NCI-H2107 treated with DMSO at 0.1 percent for 48 hours (cell line): ENCODE results near the gene PLEKHJ1.

ENCODE experiments used
- DNase-seq: peaks from one replicate; lab custom pipeline; 2025; ENCODE audit not compliant: unreplicated experiment; lab: John Stamatoyannopoulos, UW

PLEKHJ1 gene

DNA sequence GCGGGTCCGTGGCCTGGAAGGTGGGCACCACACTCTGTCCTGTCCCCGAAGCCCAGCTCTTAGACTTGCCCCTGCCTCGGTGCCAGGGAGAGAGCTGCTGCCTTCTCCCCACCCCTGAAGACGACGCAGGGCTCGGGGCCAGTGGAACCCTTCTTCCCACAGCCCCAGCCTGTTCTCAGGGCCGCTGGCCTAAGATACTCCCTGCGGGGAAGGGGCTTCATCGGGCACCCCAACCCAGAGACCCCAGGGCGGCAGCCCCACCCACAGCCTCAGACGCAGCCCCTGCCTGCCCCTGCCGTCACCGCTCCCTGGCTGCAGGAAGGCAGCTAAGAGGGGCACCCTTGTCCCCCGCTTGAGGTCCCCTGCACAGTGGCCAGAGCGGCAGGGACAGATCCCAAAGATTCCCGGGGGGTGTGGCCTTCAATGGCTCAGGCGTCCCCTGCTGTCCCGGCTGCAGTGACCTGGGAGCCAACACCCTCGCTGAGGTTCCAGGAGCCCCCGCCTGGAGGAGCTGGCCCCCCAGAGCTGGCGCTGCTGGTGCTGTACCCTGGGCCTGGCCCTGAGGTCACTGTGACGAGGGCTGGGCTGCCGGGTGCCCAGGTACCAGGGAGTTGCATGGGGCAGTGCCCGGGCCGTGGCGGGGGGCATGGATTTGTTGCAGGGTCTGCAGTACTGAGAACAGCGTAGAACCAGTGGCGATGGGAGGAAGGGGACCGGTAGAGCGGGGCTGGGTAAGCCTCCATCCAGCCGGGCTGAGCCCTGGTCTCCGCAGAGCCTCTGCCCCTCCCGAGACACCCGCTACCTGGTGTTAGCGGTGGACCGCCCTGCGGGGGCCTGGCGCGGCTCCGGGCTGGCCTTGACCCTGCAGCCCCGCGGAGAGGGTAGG lies 14.0 kb upstream of the PLEKHJ1 start:
- DNase-seq: no peak

DNA sequence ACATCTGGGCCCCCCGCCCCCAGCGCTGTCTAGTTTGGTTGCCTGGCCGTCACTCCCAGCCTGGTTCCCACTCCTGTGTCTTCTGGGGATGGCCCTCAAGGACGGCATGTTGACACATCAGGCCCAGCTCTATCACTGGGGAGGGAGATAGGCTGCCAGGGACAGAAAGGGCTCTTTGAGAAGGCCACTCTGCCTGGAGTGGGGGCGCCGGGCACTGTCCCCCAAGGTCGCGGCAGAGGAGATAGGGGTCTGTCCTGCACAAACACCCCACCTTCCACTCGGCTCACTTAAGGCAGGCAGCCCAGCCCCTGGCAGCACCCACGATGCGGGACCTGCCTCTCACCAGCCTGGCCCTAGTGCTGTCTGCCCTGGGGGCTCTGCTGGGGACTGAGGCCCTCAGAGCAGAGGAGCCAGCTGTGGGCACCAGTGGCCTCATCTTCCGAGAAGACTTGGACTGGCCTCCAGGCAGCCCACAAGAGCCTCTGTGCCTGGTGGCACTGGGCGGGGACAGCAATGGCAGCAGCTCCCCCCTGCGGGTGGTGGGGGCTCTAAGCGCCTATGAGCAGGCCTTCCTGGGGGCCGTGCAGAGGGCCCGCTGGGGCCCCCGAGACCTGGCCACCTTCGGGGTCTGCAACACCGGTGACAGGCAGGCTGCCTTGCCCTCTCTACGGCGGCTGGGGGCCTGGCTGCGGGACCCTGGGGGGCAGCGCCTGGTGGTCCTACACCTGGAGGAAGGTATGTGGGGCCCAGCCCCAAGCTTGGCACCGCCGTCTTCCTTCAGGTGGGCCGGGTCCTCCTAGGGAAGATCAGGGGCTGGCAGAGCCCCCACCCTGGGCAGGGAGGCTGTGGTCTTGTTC lies 13.1 kb upstream of the PLEKHJ1 start, which contains the start of gene AMH:
TSS of gene AMH (plus strand) at position 314 of the 857 bp plus-strand sequence. CDS start at position 324, 10 bp downstream.
- DNase-seq: no peak

DNA sequence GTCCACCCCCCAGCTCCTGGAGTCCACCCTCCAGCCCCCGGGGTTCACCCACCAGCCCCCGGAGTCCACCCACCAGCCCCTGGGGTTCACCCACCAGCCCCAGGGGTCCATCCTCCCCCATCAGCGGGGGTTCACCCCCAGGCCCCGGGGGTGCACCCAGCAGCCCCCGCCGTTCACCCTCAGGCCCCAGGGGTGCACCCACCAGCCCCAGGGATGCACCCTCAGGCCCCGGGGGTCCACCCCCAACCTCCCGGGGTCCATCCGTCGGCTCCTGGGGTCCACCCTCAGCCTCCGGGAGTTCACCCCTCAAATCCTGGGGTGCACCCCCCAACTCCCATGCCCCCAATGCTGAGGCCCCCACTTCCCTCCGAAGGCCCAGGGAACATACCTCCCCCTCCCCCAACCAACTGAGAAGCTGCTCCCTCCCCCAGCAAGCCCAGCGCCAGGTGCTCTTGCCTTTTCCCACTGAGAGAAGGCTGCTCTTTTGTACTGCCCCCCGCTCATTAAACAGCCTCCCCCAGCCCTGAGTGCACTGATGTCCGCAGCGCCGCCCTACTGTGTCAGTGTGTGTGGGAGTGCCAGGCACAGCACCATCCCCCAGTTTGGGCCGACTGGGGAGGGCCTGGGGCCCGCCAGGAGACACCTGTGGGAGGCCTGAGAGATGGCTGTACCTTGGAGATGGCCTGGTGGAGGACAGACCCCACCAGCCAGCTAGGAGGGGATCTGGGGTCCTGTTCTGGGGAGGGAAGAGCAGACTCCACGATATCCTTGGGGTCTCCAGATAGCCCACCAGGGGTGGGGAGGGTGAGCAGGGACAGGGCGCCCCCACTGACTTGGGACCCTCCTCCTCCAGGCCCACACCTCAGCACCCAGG lies 12.2 kb upstream of the PLEKHJ1 start:
- DNase-seq: no peak

DNA sequence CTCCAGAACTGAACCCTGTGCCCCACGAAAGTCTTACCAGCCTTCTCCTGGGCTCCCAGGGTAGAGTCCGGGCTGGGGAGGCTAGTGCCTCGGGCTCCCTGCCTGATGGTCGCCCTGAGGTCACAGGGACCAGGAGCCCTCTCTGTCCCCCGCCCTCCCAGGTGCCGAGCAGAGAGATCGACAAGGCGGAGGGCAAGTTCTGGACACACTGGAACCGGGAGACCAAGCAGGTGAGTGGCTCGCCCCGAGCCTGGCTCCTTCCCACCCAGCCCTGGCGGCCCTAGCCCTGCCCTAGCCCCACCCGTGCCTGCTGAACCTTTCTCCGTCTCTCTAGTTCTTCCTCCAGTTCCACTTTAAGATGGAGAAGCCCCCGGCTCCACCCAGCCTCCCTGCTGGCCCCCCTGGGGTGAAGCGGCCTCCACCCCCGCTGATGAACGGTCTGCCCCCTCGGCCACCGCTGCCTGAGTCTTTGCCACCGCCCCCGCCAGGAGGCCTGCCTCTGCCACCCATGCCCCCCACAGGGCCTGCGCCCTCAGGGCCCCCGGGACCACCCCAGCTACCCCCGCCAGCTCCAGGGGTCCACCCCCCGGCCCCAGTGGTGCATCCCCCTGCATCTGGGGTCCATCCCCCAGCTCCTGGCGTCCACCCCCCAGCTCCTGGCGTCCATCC lies 11.4 kb upstream of the PLEKHJ1 start:
- DNase-seq: no peak

DNA sequence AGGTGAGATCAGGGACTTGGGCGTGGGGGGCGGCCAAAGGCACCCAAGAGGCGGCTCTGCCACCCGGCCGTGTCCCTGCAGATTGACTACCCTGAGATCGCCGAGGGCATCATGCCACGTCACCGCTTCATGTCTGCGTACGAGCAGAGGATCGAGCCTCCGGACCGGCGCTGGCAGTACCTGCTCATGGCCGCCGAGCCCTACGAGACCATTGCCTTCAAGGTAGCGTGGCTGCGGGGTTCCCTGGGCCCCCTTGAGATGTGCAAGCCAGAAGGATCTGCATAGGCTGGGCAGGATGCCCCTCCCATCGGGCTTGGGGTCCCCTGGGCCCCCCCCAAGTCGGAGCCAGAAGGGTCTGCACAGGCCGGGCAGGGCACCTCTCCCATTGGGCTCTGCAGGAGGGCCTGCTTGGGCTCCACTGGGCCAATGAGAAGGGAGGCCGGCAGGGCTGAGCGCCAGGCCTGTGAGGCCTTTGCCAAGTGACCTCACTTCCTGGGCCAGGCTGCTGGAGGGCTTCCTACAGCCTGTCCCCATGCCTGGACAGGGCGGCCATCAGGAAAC lies 10.8 kb upstream of the PLEKHJ1 start:
- no peak for DNase-seq

DNA sequence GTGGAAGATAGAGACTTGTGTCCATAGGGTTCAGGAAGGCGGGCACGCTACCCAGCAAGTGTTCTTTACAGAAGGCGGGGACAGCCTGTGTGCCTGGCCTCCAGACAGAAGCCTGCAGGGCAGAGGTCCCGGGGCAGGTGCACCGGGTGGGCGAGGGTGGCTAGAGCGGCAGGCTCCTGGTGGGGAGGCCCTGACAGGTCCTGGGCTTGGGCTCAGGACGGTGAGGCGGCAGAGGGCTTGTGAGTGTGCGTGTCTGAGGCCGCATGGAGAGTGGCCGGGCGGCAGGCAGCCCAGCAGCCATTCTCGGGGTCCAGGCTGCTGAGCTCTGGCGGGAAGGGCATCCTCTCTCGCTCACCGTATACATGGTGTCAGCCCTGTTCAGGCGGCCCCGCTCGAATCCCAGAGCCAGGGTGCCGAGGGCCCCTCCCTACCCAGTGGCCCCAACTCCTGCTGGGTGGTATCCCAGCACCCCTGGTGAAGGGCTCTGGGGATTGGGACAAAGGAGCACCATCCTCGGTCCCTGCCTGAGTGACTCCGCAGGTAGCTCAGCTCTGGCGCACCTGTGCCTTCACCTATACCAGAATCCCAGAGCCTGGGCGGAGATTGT lies 10.0 kb upstream of the PLEKHJ1 start:
- no peak for DNase-seq

DNA sequence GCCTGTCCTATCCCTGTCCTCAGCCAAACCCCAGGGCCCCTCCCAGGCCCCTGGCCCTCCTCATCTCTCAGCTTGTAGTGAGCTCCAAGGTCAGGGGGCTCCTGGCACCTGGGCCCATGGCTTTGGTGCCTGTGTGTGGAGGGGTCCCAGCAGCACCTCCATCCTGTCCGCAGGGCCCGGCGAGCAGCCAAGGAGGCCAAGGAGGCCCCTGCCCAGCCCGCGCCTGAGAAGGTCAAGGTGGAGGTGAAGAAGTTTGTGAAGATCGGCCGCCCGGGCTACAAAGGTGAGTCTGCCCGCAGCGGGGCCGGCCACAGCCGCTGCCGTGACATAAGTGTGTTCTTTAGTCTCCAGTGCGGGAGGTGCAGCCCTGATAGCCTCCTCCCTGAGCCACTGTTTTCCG lies 9.1 kb upstream of the PLEKHJ1 start:
- no peak for DNase-seq

DNA sequence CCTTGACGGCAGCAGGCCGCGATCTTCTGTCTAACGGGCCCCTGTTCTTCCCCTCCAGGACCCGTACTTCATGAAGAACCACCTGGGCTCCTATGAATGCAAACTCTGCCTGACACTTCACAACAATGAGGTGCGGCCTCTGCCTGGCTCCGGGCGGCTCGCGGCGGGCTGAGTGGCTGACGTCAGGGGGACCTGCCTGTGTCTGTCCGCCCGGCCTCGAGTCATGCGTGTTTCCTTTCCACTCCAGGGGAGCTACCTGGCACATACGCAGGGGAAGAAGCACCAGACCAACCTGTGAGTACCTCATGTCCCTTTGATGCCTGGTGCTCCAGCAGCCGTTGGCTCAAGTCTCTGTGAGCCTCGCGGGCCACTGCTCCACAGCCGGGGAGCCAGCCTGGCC lies 8.4 kb upstream of the PLEKHJ1 start:
- peak; percentile 39 for DNase-seq

DNA sequence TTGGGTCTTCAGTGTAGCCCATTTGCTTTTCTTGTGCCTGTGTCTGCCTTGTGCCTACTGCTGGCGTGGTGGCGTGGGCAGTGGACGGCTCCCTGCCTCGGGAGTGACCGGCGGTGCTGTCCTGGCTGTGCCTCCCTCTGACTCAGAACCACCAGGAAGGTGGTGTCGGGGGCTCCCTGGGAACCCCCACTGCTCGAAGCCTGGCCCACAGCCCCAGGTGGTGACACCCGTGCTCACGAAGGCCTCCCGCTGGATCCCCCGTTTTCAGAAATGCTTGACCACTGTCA lies 7.9 kb upstream of the PLEKHJ1 start:
- no peak for DNase-seq

DNA sequence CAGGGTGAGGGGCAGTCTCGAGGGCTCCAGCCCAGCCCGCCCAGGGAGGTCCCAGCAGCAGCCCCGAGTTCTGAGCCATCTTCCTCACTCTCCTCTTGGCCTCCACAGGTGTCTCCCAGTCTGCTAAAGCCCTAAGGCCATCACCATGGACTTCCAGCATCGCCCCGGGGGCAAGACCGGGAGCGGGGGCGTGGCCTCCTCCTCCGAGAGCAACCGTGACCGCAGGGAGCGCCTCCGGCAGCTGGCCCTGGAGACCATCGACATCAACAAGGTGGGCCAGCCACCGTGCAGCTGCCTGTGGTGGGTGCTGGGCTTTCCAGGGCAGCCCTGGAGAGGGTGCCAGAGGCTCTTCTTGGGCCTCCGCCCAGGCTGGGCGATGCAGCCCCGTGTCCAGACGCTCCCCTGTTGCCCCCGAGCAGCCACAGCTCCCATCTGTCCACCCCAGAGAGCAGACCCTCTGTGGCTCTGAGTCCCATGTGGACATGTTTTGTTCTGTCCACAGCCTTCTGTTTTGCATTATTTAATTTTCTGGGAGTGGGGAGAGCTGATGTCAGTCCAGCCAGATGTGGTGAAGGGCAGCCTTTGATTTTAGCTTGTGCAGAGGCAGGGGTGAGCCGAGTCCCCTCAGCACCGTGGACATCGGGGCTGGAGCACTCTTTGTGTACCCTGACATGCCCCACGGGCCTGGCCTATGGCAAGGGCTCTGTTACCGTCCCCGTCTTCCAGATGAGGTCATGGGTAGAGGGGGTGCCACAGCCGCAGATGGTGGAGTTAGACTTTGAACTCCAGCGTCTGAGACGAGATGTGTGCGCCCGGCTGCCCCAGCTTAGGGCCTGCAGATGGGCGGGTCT lies 7.4 kb upstream of the PLEKHJ1 start:
- DNase-seq: peak; percentile 32

DNA sequence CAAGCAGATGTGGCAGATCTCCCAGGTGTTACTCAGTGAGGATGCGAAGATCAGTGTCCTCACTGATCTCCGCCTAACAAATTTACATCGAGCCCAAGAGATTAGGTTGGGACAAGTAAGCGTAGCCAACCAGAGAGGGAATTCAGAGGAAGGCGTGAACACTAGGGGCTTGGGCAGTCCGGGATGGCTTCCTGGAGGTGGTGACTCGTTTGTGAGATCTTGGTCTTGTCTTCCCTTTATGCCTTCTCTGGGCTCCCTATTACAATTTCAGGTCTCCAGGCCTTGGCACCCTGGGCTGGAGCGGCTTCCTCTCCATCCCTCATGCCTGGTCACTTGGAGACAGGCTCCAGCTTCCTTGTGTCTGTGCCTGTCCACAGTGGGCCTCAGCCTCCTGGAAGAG lies 6.7 kb upstream of the PLEKHJ1 start:
- DNase-seq: no peak

DNA sequence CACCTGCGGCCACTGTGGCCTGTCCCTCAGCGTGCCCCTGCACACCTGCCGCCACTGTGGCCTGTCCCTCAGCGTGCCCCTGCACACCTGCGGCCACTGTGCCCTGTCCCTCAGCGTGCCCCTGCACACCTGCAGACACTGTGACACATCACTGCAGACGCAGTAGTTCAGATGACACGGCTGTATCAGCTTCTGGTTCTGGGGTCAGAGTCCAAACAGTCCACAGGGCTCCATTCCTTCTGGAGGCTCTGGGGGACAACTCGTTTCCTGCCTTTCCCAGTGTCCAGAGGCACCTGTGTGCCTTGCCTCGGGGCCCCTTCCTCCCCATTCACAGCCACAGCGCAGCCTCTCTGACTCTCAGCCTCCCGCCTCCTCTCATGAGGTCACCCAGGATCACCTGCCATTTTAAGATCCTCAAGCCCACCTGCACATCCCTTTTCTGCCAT lies 6.0 kb upstream of the PLEKHJ1 start:
- no peak for DNase-seq

DNA sequence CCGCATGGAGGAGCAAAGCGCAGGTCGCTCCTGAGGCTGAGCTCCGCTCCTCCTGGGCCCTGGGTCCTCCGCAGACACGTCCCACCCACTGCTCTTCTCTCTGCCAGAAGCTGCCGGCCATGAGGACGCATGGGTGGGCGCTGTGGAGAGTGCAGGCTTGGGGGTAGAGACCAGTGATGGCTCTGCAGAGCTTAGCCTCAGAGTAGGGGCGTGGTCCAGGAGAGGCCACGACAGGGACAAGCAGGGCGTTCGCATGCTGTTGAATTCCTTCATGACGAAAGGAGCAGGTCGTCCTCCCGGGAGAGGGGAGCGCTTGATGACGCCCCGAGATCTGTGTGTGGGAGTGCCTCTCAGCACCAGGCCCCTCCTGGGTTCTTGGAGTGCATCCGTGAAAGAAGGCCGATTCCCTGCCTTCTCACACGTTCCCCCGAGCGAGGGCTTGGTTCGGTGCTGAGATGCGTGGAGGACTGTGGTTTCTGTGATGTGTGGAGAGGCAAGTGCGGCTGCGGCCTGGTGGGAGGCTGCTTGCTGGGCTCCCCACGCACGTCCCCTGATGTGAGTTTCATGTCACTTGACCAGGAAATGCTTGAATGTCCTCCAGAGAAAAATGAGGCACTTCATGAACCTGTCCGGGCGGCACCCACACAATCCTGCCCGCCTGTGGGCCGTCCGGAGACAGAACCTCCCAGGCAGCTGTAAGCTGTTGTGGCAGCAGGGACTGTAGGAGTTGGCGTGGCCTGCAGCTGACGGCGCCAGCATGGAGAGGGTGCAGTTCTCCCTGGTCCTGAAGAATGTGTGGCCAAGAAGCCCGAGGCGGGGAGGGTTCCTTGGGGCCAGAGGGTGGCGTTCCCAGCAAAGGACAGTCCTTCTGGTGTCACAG lies 5.0 kb upstream of the PLEKHJ1 start:
- no peak for DNase-seq

DNA sequence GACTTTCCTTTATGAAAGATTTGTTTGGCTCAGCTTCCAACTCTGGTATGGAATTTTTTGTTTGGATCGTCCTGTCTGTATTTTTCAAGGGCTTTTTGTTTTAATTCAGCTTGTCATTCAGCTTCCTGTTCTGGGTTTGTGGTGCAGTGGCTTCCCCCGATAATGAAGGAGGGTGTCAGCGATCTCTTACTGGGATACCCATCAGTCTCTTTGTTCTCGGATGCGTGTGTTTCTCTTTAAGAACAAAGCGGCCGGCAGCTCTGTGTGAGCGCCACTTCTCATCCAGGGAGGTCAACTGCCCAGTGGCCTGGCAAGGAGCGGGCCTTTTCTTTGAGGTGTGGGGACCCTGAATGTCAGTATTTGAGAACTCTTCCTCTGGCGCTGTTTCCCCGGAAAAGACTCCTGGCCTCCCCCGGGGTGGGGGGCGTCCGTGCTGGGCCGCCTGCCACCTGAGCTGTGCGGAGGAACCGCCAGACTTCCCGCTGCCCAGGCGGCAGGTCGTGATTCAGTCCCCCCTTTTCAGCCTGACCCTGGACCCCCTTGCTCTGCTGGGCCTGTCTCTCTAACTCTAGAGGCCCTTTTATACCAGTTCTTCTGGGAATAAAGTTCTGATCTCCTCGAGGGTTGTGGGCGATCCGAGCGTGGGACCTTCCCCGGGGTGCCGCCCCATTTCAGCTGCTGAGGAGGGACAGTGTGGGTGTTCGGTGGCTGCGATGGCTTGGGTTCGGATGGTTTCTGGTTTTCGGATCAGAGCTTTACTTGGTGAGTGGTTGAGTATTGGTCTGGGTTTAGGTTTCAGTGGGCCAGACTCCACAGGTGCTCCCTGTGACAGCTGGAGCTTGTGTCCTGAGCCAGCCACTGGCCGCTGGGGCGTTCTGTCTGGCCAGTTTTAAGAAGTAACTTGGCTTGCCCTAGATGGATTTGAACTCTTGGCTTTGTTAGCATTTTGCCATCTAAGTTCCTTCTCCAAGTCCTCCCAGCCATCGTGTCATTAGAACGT lies 3.9 kb upstream of the PLEKHJ1 start:
- DNase-seq: no peak

DNA sequence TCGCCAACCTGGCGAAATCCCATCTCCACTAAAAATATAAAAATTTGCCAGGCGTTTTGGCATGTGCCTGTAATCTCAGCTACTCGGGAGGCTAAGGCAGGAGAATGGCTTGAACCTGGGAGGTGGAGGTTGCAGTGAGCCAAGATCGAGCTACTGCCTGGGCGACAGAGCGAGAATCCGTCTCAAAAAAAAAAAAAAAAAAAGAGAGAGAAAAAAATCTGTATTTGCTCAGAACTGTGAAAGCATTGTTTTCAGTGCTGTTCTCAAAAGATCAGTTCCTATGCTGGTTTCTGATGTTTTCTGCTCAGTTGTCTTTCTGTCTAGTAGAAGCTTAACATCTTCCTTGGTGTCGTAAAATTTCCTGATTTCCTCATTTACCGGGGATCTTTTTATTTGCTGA lies 3.0 kb upstream of the PLEKHJ1 start:
- DNase-seq: no peak

DNA sequence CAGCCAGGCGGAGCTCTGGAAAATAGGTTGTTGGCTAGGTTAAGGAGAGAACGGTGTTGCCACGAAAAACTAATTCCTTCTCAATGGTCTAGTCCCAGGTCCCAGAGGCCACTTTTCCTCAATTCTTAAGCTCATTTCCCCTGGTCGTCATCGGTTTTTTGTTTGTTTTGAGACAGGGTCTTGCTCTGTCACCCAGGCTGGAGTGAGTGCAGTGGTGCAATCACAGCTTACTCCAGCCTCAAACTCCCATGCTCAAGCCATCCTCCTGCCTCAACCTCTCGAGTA lies 1.7 kb upstream of the PLEKHJ1 start:
- DNase-seq: no peak
